SK-N-SH (cell line): ENCODE results near the gene SCRN1. TPM values are rescaled to one million over a fixed set of nuclear protein-coding genes. Genes with fewer than 3 reads are reported as not detected.
A peak's percentile ranks its signal among the peaks of the same experiment; 100 is the strongest.

Experiments used
- CTCF ChIA-PET: fragments of 300-600, 350-600 bp; formaldehyde crosslinking; extraction: SDS; loops from one replicate; lab custom pipeline; 2021; lab: Yijun Ruan, JAX
- POLR2A ChIA-PET: fragments of 350-600 bp; sonication (Branson Sonifier 250); formaldehyde crosslinking; extraction: SDS; loops from one replicate; lab custom pipeline; 2020; ENCODE audit warnings: antibody characterized with exemption, inconsistent platforms; lab: Yijun Ruan, JAX
- DNase-seq: peaks from one replicate; pipeline ENCODE4 v3.0.0; 2012
- H2AFZ ChIP-seq: fragments of 200-600 bp; sonication (generic); 2 replicates; pipeline ENCODE4 v1.8.1; 2016; ENCODE audit warnings: antibody characterized with exemption, mild to moderate bottlenecking, low read depth
- H3F3A ChIP-seq: fragments of 200-600 bp; sonication (generic); replicated peaks from 2 replicates; pipeline ENCODE3; 2016; ENCODE audit warnings: antibody characterized with exemption, mild to moderate bottlenecking; ENCODE audit not compliant: insufficient read depth
- H3K27ac ChIP-seq, 2 experiments: fragments of 200-500 bp in 1 of 2; fragments of 200-600 bp in 1 of 2; sonication (Bioruptor generic) in 1 of 2; sonication (generic), shearing (Covaris generic) in 1 of 2; 2 replicates each; pipeline versions ENCODE4 v1.5.1 to v1.6.1; 2014 to 2016; ENCODE audit warnings: low read depth in 2 of 2, inconsistent platforms in 1 of 2, low read length in 1 of 2, mild to moderate bottlenecking in 1 of 2, mixed read lengths in 1 of 2
- H3K27me3 ChIP-seq: fragments of 200-600 bp; sonication (generic), shearing (Covaris generic); 2 replicates; pipeline ENCODE4 v1.6.1; 2016; ENCODE audit warnings: mixed run types; ENCODE audit not compliant: insufficient read depth
- H3K36me3 ChIP-seq, 2 experiments: fragments of 200-500 bp in 1 of 2; fragments of 200-600 bp in 1 of 2; sonication (Bioruptor generic) in 1 of 2; sonication (generic) in 1 of 2; replicated peaks in 1 of 2; 2 replicates each; pipeline versions ENCODE3 to v1.5.1; 2014 to 2016; ENCODE audit warnings: low read length in 1 of 2, mild to moderate bottlenecking in 1 of 2; ENCODE audit not compliant: insufficient read depth in 2 of 2, control insufficient read depth in 1 of 2
- H3K4me1 ChIP-seq, 2 experiments: fragments of 200-500 bp in 1 of 2; fragments of 200-600 bp in 1 of 2; sonication (Bioruptor generic) in 1 of 2; sonication (generic), shearing (Covaris generic) in 1 of 2; 2 replicates each; pipeline versions ENCODE4 v1.5.1 to v1.6.1; 2014 to 2016; ENCODE audit warnings: low read depth in 1 of 2, low read length in 1 of 2, mixed run types in 1 of 2; ENCODE audit not compliant: insufficient read depth in 2 of 2, control insufficient read depth in 1 of 2
- H3K4me2 ChIP-seq: fragments of 200-600 bp; sonication (generic), shearing (Covaris generic); 2 replicates; pipeline ENCODE4 v1.6.1; 2017; ENCODE audit warnings: mixed run types
- H3K4me3 ChIP-seq, 2 experiments: fragments of 200-500 bp in 1 of 2; fragments of 200-600 bp in 1 of 2; sonication (Bioruptor generic) in 1 of 2; sonication (generic), shearing (Covaris generic) in 1 of 2; 2 replicates each; pipeline versions ENCODE4 v1.5.1 to v1.8.1; 2014 to 2016; ENCODE audit warnings: low read depth in 2 of 2, inconsistent platforms in 1 of 2, low read length in 1 of 2, mild to moderate bottlenecking in 1 of 2, mixed read lengths in 1 of 2, moderate library complexity in 1 of 2
- H3K79me2 ChIP-seq: fragments of 200-600 bp; sonication (generic); 2 replicates; pipeline ENCODE4 v1.8.1; 2017; ENCODE audit warnings: mild to moderate bottlenecking; ENCODE audit not compliant: insufficient read depth
- H3K9ac ChIP-seq: fragments of 200-600 bp; sonication (generic); 2 replicates; pipeline ENCODE4 v1.6.1; 2017; ENCODE audit warnings: mixed run types
- H3K9me2 ChIP-seq: fragments of 200-600 bp; sonication (generic); 2 replicates; pipeline ENCODE4 v1.6.1; 2017; ENCODE audit warnings: mixed run types
- H3K9me3 ChIP-seq: fragments of 200-600 bp; sonication (generic); 2 replicates; pipeline ENCODE4 v1.6.1; 2017; ENCODE audit warnings: mixed run types, mild to moderate bottlenecking, moderate library complexity
- H4K20me1 ChIP-seq: fragments of 200-600 bp; sonication (generic); 2 replicates; pipeline ENCODE4 v1.6.1; 2017; ENCODE audit warnings: mild to moderate bottlenecking, mixed run types; ENCODE audit not compliant: insufficient read depth
- CHD2 ChIP-seq: fragments of 150-350 bp; IDR thresholded peaks from 2 replicates; pipeline ENCODE4 v1.6.1; 2018; ENCODE audit warnings: low read length; ENCODE audit not compliant: partially characterized antibody
- EP300 ChIP-seq, 2 experiments: IDR thresholded peaks; 2 replicates each; pipeline versions ENCODE4 v1.4.0 to v1.6.1; 2012; ENCODE audit warnings: borderline replicate concordance in 1 of 2, low read depth in 1 of 2, low read length in 1 of 2
- EZH2phosphoT487 ChIP-seq: fragments of 200-600 bp; sonication (generic); IDR thresholded peaks from 2 replicates; pipeline ENCODE4 v1.6.1; 2017; ENCODE audit warnings: low read depth, mixed run types, mild to moderate bottlenecking, antibody characterized with exemption, moderate library complexity, borderline replicate concordance
- FOXJ3 ChIP-seq: sonication (generic); formaldehyde crosslinking; IDR thresholded peaks from 2 replicates; pipeline ENCODE4 v1.5.1; 2020; ENCODE audit warnings: mild to moderate bottlenecking, missing genetic modification reagents
- GATA2 ChIP-seq: sonication (generic); formaldehyde crosslinking; IDR thresholded peaks from 2 replicates; pipeline ENCODE4 v1.5.0; 2020; ENCODE audit warnings: mild to moderate bottlenecking, missing genetic modification reagents
- MEF2A ChIP-seq: IDR thresholded peaks from 2 replicates; pipeline ENCODE4 v1.4.0; 2012; ENCODE audit warnings: low read depth, borderline replicate concordance
- MXI1 ChIP-seq: IDR thresholded peaks from 2 replicates; pipeline ENCODE4 v1.6.1; 2012; ENCODE audit warnings: mild to moderate bottlenecking, low read depth, low read length, improper control_type of control experiment
- NFIC ChIP-seq: IDR thresholded peaks from 2 replicates; pipeline ENCODE4 v1.4.0; 2012; ENCODE audit warnings: borderline replicate concordance
- RAD21 ChIP-seq: IDR thresholded peaks from 2 replicates; pipeline ENCODE4 v1.6.1; 2012; ENCODE audit warnings: mild to moderate bottlenecking, low read length
- RCOR1 ChIP-seq: fragments of 150-350 bp; IDR thresholded peaks from 2 replicates; pipeline ENCODE4 v1.6.1; 2017; ENCODE audit warnings: antibody characterized with exemption, low read length
- RFX5 ChIP-seq: IDR thresholded peaks from 2 replicates; pipeline ENCODE4 v1.6.1; 2012; ENCODE audit warnings: mild to moderate bottlenecking, improper control_type of control experiment, low read length
- SMC3 ChIP-seq: IDR thresholded peaks from 2 replicates; pipeline ENCODE4 v1.6.1; 2012; ENCODE audit warnings: low read depth, low read length, improper control_type of control experiment
- TCF12 ChIP-seq: IDR thresholded peaks from 2 replicates; pipeline ENCODE4 v1.4.0; 2012
- YY1 ChIP-seq: IDR thresholded peaks from 2 replicates; pipeline ENCODE4 v1.4.0; 2012; ENCODE audit warnings: low read depth, mild to moderate bottlenecking
- WGBS: methylation state at CpG from one replicate; pipeline ENCODE4 v1.1.6; 2017; ENCODE audit warnings: low lambda C conversion rate; 5-methylcytosine and 5-hydroxymethylcytosine counted together
- polyA plus RNA-seq, 3 experiments: library from polyadenylated mRNA; depleted of rRNA; stranded (reverse); fragments of >200 nt; gene quantifications; 2 replicates each; pipeline ENCODE4 v1.2.3, GENCODE V29; 2012
- TF ChIP-seq, protein P1 (sequence below): fragments of 150-350 bp; IDR thresholded peaks from 2 replicates; pipeline ENCODE4 v1.6.1; 2017; ENCODE audit warnings: antibody characterized with exemption, low read length, low read depth, borderline replicate concordance
- TF ChIP-seq, protein P2 (sequence below): IDR thresholded peaks from 2 replicates; pipeline ENCODE4 v1.4.0; 2012; ENCODE audit warnings: low read depth, borderline replicate concordance
- TF ChIP-seq, protein P3 (sequence below): fragments of 200-600 bp; sonication (generic); IDR thresholded peaks from 2 replicates; pipeline ENCODE4 v1.6.1; 2017; ENCODE audit warnings: antibody characterized with exemption, mild to moderate bottlenecking, moderate library complexity
- TF ChIP-seq, protein P4 (sequence below): IDR thresholded peaks from 2 replicates; pipeline ENCODE4 v1.4.0; 2012; ENCODE audit warnings: low read depth, borderline replicate concordance
- TF ChIP-seq, protein P5 (sequence below): fragments of 150-350 bp; IDR thresholded peaks from 2 replicates; pipeline ENCODE4 v1.6.1; 2016; ENCODE audit warnings: mild to moderate bottlenecking, low read depth, low read length

SCRN1 gene
- polyA plus RNA-seq, 1 of the 3 experiments (the other 2 are of a cell fraction): 64.3 TPM

DNA sequence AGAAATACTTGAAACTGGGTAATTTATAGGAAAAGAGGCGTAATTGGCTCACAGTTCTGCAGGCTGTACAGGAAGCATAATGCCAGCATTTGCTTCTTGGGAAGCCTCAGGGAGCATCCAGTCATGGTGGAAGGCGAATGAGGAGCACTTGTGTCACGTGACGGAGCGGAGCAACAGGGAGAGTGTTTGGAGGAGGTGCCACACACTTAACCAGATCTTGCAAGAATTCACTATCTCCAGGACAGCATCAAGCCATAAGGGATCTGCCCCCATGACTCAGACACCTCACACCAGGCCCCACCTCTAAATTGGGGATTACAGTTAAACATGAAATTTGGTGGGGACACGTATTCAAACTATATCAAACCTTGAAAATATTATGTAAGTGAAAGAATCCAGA is 94.0 kb downstream of the SCRN1 start (continued):
- TF ChIP-seq, protein P1, sequence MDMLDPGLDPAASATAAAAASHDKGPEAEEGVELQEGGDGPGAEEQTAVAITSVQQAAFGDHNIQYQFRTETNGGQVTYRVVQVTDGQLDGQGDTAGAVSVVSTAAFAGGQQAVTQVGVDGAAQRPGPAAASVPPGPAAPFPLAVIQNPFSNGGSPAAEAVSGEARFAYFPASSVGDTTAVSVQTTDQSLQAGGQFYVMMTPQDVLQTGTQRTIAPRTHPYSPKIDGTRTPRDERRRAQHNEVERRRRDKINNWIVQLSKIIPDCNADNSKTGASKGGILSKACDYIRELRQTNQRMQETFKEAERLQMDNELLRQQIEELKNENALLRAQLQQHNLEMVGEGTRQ: no peak
- no peak for TF ChIP-seq RAD21
- TF ChIP-seq, protein P2, sequence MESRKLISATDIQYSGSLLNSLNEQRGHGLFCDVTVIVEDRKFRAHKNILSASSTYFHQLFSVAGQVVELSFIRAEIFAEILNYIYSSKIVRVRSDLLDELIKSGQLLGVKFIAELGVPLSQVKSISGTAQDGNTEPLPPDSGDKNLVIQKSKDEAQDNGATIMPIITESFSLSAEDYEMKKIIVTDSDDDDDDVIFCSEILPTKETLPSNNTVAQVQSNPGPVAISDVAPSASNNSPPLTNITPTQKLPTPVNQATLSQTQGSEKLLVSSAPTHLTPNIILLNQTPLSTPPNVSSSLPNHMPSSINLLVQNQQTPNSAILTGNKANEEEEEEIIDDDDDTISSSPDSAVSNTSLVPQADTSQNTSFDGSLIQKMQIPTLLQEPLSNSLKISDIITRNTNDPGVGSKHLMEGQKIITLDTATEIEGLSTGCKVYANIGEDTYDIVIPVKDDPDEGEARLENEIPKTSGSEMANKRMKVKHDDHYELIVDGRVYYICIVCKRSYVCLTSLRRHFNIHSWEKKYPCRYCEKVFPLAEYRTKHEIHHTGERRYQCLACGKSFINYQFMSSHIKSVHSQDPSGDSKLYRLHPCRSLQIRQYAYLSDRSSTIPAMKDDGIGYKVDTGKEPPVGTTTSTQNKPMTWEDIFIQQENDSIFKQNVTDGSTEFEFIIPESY: no peak
- TF ChIP-seq EZH2phosphoT487: no peak
- no peak for TF ChIP-seq RFX5
- no peak for TF ChIP-seq GATA2 (CRISPR knock-in tag)
- TF ChIP-seq SMC3: no peak
- TF ChIP-seq, protein P3, sequence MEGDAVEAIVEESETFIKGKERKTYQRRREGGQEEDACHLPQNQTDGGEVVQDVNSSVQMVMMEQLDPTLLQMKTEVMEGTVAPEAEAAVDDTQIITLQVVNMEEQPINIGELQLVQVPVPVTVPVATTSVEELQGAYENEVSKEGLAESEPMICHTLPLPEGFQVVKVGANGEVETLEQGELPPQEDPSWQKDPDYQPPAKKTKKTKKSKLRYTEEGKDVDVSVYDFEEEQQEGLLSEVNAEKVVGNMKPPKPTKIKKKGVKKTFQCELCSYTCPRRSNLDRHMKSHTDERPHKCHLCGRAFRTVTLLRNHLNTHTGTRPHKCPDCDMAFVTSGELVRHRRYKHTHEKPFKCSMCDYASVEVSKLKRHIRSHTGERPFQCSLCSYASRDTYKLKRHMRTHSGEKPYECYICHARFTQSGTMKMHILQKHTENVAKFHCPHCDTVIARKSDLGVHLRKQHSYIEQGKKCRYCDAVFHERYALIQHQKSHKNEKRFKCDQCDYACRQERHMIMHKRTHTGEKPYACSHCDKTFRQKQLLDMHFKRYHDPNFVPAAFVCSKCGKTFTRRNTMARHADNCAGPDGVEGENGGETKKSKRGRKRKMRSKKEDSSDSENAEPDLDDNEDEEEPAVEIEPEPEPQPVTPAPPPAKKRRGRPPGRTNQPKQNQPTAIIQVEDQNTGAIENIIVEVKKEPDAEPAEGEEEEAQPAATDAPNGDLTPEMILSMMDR: no peak

DNA sequence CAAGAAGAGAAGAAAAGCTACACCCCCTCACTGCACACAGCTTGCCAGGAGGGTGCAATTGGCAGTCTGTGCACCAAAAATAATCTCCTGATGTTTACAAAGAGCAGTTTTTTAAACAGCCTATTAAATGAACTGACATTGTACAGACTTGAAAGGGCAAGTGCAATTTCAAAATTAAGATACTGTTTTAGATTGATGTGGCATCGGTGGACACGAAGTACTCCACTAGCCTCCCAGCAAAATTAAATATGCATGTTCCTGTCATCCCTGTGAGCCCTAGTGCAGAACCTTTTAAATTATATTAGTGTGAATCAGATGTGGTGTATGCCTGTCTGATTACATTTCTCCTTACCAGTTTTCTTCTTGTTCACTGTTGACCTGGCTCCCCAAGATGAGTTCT is 95.3 kb downstream of the SCRN1 start:
- peaks cover 0 to 29% of the 10 kb centered on the region in 2 experiments; a peak in 2 of 4 replicates for H3K4me1 ChIP-seq

More for the DNA sequence above, 95.3 kb downstream of the SCRN1 start:
- peak; percentile 74 for DNase-seq
- no peaks in the 10 kb centered on the region for H3K79me2 ChIP-seq
- H3K9me3 ChIP-seq: no peaks in the 10 kb centered on the region
- no peaks in the 10 kb centered on the region for H3K9me2 ChIP-seq
- WGBS: 19% methylated on average over 2 of the region's 2 CpGs
- TF ChIP-seq RAD21: peak; percentile 13; the same call in 1 of the 2 replicates
- TF ChIP-seq GATA2 (CRISPR knock-in tag): peak; percentile 85
- TF ChIP-seq, protein P3: no peak
- TF ChIP-seq MXI1: peak; percentile 77; the same call in 1 of the 2 replicates
- no peak for TF ChIP-seq YY1
- TF ChIP-seq MEF2A: no peak
- TF ChIP-seq, protein P4, sequence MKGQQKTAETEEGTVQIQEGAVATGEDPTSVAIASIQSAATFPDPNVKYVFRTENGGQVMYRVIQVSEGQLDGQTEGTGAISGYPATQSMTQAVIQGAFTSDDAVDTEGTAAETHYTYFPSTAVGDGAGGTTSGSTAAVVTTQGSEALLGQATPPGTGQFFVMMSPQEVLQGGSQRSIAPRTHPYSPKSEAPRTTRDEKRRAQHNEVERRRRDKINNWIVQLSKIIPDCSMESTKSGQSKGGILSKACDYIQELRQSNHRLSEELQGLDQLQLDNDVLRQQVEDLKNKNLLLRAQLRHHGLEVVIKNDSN: no peak
- TF ChIP-seq TCF12: no peak
- peak; percentile 85 for TF ChIP-seq FOXJ3
- peak; percentile 81 for TF ChIP-seq RCOR1
- TF ChIP-seq, protein P2: no peak
- no peak for TF ChIP-seq NFIC
- TF ChIP-seq EP300 (IDR thresholded peaks at IDR 0.05; ENCODE audit: borderline replicate concordance in 1 of 2, low read depth in 1 of 2, low read length in 1 of 2): peak in 1 of 2 experiments; percentile 79; a peak in 2 of 4 replicates
- TF ChIP-seq CHD2: peak; percentile 24
- TF ChIP-seq, protein P5, sequence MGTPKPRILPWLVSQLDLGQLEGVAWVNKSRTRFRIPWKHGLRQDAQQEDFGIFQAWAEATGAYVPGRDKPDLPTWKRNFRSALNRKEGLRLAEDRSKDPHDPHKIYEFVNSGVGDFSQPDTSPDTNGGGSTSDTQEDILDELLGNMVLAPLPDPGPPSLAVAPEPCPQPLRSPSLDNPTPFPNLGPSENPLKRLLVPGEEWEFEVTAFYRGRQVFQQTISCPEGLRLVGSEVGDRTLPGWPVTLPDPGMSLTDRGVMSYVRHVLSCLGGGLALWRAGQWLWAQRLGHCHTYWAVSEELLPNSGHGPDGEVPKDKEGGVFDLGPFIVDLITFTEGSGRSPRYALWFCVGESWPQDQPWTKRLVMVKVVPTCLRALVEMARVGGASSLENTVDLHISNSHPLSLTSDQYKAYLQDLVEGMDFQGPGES: no peak
- no peak overlapping the region for H3K4me3 ChIP-seq
- H3K36me3 ChIP-seq: no peaks in the 10 kb centered on the region
- H3K9ac ChIP-seq: no peak overlapping the region
- H3F3A ChIP-seq: no peaks in the 10 kb centered on the region
- H3K4me2 ChIP-seq: no peak overlapping the region
- POLR2A ChIA-PET: interaction anchor here (0.7 kb wide), 1 partner anchor 9 kb away, joined by 3 read pairs; no protein-coding TSS in a partner anchor
- no peaks in the 10 kb centered on the region; the same call in 1 of the 2 replicates for H3K27me3 ChIP-seq
- H2AFZ ChIP-seq: no peak overlapping the region
- no peaks in the 10 kb centered on the region for H4K20me1 ChIP-seq
- CTCF ChIA-PET: interaction anchor here (0.7 to 4.0 kb wide), 7 partner anchors 12 to 332 kb away, joined by 3 to 35 read pairs (median 4); no protein-coding TSS in a partner anchor
- H3K27ac ChIP-seq: peak overlapping the region in 1 of 2 experiments; percentile 44; a peak in 2 of 4 replicates
